ENCODE results near the gene ADSS1. TPM values are rescaled to one million over a fixed set of nuclear protein-coding genes. Genes with fewer than 3 reads are reported as not detected.

The ADSS1 gene
- total RNA-seq, 1 experiment from 2014 or later: 10.0 TPM

GRCh38 chr14:104741803-104742251 lies 17.8 kb downstream of the ADSS1 start:
- ATAC-seq (no peak), DNase-seq (ENCODE audit: low spot score) (no peak)
- CTCF ChIA-PET: interaction anchor here (1.2 to 1.3 kb wide), 2 partner anchors 11 to 16 kb away, joined by 3 read pairs; no protein-coding TSS in a partner anchor
- TF ChIP-seq ZNF396 (CRISPR knock-in tag; IDR thresholded peaks at IDR 0.05; ENCODE audit: borderline replicate concordance) (no peak), OVOL2 (CRISPR knock-in tag; IDR thresholded peaks at IDR 0.05; ENCODE audit: borderline replicate concordance) (no peak), PRRX2 (CRISPR knock-in tag; IDR thresholded peaks at IDR 0.05) (no peak), ZNF671 (CRISPR knock-in tag; IDR thresholded peaks at IDR 0.05) (no peak), TEAD4 (CRISPR knock-in tag; IDR thresholded peaks at IDR 0.05) (no peak), NR3C1 (CRISPR knock-in tag; conservative IDR thresholded peaks at IDR 0.05; ENCODE audit: low read depth) (no peak), ELF4 (CRISPR knock-in tag; IDR thresholded peaks at IDR 0.05; ENCODE audit: low read depth) (no peak)
- TF ChIP-seq, protein P1, sequence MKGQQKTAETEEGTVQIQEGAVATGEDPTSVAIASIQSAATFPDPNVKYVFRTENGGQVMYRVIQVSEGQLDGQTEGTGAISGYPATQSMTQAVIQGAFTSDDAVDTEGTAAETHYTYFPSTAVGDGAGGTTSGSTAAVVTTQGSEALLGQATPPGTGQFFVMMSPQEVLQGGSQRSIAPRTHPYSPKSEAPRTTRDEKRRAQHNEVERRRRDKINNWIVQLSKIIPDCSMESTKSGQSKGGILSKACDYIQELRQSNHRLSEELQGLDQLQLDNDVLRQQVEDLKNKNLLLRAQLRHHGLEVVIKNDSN (CRISPR knock-in tag; IDR thresholded peaks at IDR 0.05): no peak
- Mint-ChIP-seq H3K4me1 (no peaks in the 10 kb centered on the region), H3K27ac (no peak overlapping the region), H3K4me3 (no peak overlapping the region), H3K9me3 (no peaks in the 10 kb centered on the region), H3K36me3 (peaks cover 2% of the 10 kb centered on the region; the same call in 1 of the 2 replicates), H3K27me3 (ENCODE audit: low read depth) (no peaks in the 10 kb centered on the region)
- POLR2A ChIA-PET: no interaction called here

DNA sequence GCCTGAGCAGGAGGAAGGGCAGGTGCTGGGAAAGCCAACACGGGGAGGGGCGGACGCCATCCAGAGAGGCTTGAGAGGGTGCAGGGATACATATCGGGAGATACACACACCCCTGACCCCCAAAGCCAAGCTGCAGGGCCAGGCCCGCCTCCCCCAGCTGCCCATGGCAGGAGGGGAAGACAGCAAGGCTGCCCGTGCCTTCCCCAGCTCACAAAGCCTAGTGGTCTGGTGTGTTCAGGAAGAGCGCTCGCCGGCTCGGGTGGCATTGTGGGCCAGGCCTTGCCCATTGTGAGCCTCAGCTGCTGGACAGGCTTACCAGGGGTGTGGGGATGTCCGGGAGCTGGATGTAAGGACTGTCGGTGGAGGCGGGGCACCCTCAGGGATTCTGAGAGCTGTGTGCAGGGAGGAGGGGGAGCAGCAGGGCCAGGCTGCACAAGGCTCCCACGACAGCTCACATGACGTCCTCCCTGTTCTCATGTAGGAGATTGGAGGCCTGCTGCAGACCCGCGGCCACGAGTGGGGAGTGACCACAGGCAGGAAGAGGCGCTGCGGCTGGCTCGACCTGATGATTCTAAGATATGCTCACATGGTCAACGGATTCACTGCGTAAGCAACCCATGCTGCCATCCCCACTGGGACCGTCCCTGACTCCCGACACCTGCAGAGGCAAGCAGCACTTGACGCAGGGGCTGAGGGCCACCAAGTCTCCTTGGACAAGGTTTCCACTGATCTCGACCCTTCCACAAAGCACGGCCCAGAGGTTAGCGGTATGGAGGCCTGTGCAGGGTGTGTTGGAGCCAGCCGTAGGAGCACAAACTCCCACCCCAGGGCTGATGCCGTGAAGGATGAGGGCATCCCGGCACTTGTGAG lies 18.8 kb downstream of the ADSS1 start:
- no peaks in the 10 kb centered on the region for H3K9me3 Mint-ChIP-seq
- DNase-seq (ENCODE audit: low spot score): no peak
- no peaks in the 10 kb centered on the region for H3K4me1 Mint-ChIP-seq
- H3K27me3 Mint-ChIP-seq (ENCODE audit: low read depth): no peaks in the 10 kb centered on the region
- CTCF ChIA-PET: interaction anchor here (1.2 to 1.3 kb wide), 2 partner anchors 12 to 17 kb away, joined by 3 read pairs; no protein-coding TSS in a partner anchor
- POLR2A ChIA-PET: no interaction called here
- no peak overlapping the region for H3K4me3 Mint-ChIP-seq
- no peak overlapping the region for H3K27ac Mint-ChIP-seq
- peaks cover 2% of the 10 kb centered on the region; the same call in 1 of the 2 replicates for H3K36me3 Mint-ChIP-seq
- ATAC-seq: no peak
- TF ChIP-seq MLX (CRISPR knock-in tag; IDR thresholded peaks at IDR 0.05) (no peak), ZNF138 (CRISPR knock-in tag; conservative IDR thresholded peaks at IDR 0.05) (no peak), ZNF232 (CRISPR knock-in tag; IDR thresholded peaks at IDR 0.05) (no peak), JUN (CRISPR knock-in tag; IDR thresholded peaks at IDR 0.05) (no peak), TP53 (CRISPR knock-in tag; IDR thresholded peaks at IDR 0.05) (no peak), MYBL2 (CRISPR knock-in tag; IDR thresholded peaks at IDR 0.05) (no peak), RORB (CRISPR knock-in tag; IDR thresholded peaks at IDR 0.05) (no peak), ZNF671 (CRISPR knock-in tag; IDR thresholded peaks at IDR 0.05) (no peak), ZNF425 (CRISPR knock-in tag; conservative IDR thresholded peaks at IDR 0.05) (no peak), NR3C1 (CRISPR knock-in tag; conservative IDR thresholded peaks at IDR 0.05; ENCODE audit: low read depth) (no peak), PREB (CRISPR knock-in tag; IDR thresholded peaks at IDR 0.05; ENCODE audit: borderline replicate concordance) (no peak)
- TF ChIP-seq, protein P2, sequence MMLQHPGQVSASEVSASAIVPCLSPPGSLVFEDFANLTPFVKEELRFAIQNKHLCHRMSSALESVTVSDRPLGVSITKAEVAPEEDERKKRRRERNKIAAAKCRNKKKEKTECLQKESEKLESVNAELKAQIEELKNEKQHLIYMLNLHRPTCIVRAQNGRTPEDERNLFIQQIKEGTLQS (CRISPR knock-in tag; conservative IDR thresholded peaks at IDR 0.05): no peak
- TF ChIP-seq, protein P3, sequence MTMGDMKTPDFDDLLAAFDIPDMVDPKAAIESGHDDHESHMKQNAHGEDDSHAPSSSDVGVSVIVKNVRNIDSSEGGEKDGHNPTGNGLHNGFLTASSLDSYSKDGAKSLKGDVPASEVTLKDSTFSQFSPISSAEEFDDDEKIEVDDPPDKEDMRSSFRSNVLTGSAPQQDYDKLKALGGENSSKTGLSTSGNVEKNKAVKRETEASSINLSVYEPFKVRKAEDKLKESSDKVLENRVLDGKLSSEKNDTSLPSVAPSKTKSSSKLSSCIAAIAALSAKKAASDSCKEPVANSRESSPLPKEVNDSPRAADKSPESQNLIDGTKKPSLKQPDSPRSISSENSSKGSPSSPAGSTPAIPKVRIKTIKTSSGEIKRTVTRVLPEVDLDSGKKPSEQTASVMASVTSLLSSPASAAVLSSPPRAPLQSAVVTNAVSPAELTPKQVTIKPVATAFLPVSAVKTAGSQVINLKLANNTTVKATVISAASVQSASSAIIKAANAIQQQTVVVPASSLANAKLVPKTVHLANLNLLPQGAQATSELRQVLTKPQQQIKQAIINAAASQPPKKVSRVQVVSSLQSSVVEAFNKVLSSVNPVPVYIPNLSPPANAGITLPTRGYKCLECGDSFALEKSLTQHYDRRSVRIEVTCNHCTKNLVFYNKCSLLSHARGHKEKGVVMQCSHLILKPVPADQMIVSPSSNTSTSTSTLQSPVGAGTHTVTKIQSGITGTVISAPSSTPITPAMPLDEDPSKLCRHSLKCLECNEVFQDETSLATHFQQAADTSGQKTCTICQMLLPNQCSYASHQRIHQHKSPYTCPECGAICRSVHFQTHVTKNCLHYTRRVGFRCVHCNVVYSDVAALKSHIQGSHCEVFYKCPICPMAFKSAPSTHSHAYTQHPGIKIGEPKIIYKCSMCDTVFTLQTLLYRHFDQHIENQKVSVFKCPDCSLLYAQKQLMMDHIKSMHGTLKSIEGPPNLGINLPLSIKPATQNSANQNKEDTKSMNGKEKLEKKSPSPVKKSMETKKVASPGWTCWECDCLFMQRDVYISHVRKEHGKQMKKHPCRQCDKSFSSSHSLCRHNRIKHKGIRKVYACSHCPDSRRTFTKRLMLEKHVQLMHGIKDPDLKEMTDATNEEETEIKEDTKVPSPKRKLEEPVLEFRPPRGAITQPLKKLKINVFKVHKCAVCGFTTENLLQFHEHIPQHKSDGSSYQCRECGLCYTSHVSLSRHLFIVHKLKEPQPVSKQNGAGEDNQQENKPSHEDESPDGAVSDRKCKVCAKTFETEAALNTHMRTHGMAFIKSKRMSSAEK (CRISPR knock-in tag; IDR thresholded peaks at IDR 0.05; ENCODE audit: borderline replicate concordance): no peak
- TF ChIP-seq, protein P4, sequence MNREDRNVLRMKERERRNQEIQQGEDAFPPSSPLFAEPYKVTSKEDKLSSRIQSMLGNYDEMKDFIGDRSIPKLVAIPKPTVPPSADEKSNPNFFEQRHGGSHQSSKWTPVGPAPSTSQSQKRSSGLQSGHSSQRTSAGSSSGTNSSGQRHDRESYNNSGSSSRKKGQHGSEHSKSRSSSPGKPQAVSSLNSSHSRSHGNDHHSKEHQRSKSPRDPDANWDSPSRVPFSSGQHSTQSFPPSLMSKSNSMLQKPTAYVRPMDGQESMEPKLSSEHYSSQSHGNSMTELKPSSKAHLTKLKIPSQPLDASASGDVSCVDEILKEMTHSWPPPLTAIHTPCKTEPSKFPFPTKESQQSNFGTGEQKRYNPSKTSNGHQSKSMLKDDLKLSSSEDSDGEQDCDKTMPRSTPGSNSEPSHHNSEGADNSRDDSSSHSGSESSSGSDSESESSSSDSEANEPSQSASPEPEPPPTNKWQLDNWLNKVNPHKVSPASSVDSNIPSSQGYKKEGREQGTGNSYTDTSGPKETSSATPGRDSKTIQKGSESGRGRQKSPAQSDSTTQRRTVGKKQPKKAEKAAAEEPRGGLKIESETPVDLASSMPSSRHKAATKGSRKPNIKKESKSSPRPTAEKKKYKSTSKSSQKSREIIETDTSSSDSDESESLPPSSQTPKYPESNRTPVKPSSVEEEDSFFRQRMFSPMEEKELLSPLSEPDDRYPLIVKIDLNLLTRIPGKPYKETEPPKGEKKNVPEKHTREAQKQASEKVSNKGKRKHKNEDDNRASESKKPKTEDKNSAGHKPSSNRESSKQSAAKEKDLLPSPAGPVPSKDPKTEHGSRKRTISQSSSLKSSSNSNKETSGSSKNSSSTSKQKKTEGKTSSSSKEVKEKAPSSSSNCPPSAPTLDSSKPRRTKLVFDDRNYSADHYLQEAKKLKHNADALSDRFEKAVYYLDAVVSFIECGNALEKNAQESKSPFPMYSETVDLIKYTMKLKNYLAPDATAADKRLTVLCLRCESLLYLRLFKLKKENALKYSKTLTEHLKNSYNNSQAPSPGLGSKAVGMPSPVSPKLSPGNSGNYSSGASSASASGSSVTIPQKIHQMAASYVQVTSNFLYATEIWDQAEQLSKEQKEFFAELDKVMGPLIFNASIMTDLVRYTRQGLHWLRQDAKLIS (CRISPR knock-in tag; IDR thresholded peaks at IDR 0.05; ENCODE audit: borderline replicate concordance): no peak
